ENCODE results near the gene PRKCE.

Gene PRKCE

DNA sequence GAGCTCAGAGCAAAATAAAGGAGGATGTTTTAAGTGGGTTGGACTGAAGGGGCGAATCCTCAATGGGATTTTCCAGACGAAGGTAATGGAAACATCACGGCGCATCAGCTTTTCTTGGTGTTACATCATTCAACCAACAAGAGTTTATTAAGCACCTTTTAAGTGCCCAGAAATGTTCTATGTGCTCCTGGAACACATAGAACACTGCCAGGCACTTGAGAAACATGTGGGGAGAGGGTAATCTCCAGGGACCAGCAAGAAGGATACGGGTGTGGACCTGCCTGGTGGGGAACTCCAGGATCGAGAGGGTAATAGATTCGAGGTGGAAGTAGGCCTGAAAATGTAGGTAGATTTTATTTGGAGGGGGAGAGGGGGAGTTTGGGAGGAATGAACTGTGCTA lies 168.6 kb downstream of the PRKCE start:
- TF ChIP-seq, protein P1, sequence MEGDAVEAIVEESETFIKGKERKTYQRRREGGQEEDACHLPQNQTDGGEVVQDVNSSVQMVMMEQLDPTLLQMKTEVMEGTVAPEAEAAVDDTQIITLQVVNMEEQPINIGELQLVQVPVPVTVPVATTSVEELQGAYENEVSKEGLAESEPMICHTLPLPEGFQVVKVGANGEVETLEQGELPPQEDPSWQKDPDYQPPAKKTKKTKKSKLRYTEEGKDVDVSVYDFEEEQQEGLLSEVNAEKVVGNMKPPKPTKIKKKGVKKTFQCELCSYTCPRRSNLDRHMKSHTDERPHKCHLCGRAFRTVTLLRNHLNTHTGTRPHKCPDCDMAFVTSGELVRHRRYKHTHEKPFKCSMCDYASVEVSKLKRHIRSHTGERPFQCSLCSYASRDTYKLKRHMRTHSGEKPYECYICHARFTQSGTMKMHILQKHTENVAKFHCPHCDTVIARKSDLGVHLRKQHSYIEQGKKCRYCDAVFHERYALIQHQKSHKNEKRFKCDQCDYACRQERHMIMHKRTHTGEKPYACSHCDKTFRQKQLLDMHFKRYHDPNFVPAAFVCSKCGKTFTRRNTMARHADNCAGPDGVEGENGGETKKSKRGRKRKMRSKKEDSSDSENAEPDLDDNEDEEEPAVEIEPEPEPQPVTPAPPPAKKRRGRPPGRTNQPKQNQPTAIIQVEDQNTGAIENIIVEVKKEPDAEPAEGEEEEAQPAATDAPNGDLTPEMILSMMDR (IDR thresholded peaks at IDR 0.05; ENCODE audit: control insufficient read depth, insufficient read depth, low read depth, low read length, missing control alignments) = no peak
- no peak overlapping the region for H3K4me3 ChIP-seq (ENCODE audit: control insufficient read depth, low read depth, low read length)
- DNase-seq (ENCODE audit: low read depth) = no peak

DNA sequence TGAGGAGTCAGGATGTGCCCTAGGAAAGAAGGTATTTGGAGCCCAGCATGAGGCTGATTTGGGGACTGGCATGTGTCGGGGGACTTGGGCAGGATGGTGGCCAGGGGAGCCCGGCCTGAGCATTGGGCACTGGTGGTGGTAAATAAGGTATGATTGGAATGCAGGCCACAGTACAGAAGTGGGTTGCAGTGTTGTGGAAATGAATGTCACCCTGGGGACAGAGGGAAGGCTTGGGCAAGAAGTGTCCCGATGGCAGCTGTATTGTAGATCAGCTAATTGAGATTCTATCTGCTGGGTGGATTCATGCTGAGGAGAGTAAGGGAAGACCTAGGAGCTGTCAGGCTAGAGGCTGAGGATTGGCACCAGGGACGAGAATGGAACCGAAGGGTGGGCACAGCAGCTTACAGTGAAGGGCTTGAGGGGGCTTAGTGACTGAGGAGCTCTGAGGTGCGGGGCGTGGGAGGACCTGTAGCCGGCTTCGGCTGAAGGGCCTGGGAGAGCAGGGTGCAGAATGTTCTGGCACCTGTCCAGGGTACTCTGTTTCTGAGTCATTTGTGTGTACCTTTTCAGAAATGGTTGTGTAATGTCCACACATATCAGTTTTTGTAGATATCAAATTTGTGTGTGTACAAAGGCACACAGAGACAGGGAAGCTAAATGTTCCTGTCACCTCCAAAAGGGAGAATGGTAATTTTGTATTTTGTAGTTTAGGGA lies 170.2 kb downstream of the PRKCE start:
- no peak for DNase-seq (ENCODE audit: low read depth)
- TF ChIP-seq, protein P1 (IDR thresholded peaks at IDR 0.05; ENCODE audit: control insufficient read depth, insufficient read depth, low read depth, low read length, missing control alignments) = no peak

DNA sequence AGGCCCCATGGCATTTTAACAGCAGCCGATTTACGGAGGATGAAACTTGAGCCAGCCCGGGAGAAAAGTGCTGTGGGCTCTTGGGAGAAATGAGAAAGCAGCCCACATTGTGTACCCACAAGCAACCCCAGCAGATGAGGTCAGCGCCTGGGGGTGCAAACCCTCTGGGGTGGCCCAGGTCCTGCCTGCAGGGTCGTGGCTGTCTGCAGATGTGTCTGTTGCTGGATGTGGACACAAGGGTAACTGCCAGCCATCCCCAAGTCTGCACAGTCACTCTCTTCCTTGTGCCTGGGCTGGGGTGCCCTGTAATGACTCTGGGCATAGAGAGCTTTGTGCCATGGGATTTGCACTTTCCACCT lies 170.8 kb downstream of the PRKCE start:
- no peak overlapping the region for H3K4me3 ChIP-seq (ENCODE audit: control insufficient read depth, low read depth, low read length)
- no peak for DNase-seq (ENCODE audit: low read depth)
- TF ChIP-seq, protein P1 (IDR thresholded peaks at IDR 0.05; ENCODE audit: control insufficient read depth, insufficient read depth, low read depth, low read length, missing control alignments) = no peak

More for the DNA sequence above, 170.2 kb downstream of the PRKCE start:
- no peak overlapping the region for H3K4me3 ChIP-seq (ENCODE audit: control insufficient read depth, low read depth, low read length)

- TF ChIP-seq, protein P1 (IDR thresholded peaks at IDR 0.05; ENCODE audit: control insufficient read depth, insufficient read depth, low read depth, low read length, missing control alignments) = no peak
- DNase-seq (ENCODE audit: low read depth) = no peak
- H3K4me3 ChIP-seq (ENCODE audit: control insufficient read depth, low read depth, low read length) = no peak overlapping the region
These were observed 172.3 kb downstream of the PRKCE start for GRCh38 chr2:45823723-45824206.

GRCh38 chr2:45825001-45825651 lies 173.7 kb downstream of the PRKCE start:
- TF ChIP-seq, protein P1 (IDR thresholded peaks at IDR 0.05; ENCODE audit: control insufficient read depth, insufficient read depth, low read depth, low read length, missing control alignments) = no peak
- DNase-seq (ENCODE audit: low read depth) = no peak
- H3K4me3 ChIP-seq (ENCODE audit: control insufficient read depth, low read depth, low read length) = no peak overlapping the region

DNA sequence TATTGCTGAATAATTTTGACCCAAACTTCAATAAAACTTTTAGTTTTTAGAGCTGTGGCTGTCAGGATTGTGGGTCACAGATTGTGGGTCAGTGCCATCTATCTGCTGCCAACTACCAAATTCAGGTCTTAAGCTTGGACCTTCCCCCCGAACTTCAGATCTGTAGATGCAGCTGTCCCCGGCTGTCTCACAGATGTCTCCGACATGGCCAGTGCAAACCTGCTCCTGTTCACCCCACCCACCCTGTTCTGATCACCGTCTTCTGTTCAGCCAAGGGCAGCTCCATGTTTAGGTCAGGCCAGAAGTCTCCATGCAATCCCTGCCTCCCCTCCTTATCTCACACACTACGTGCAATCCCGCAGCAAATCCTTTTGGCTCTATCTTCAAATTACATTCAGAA lies 175.0 kb downstream of the PRKCE start:
- no peak for DNase-seq (ENCODE audit: low read depth)
- no peak overlapping the region for H3K4me3 ChIP-seq (ENCODE audit: control insufficient read depth, low read depth, low read length)
- TF ChIP-seq, protein P1 (IDR thresholded peaks at IDR 0.05; ENCODE audit: control insufficient read depth, insufficient read depth, low read depth, low read length, missing control alignments) = no peak
